ENCODE measurements around the gene ZNF653.
"Not testable (repeated sequence)": the region's sequence is repeated elsewhere in the genome, so short reads cannot be mapped to it uniquely, and the experiment has no call there.

ZNF653 gene

DNA sequence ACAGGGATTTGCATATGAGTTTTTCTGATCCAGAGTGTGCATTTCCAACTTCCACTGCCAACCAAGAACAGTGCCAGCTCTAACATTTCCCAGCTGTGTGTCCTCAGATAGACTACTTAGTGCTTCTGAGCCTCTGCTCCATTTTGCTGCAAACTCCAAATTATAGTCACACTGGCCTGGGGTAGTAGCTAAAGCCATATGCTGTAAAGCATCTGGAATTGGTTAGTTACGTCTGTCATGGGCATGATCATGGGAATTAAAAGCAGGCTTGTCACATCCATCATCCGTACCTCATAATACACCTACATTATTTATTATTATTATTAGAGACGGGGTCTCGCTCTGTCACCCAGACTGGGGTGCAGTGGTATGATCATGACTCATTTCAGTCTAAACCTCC, 31.9 kb downstream of the ZNF653 start:
- H3K27ac ChIP-seq, result no peak overlapping the region
- no peak overlapping the region for H3K4me3 ChIP-seq
- no peak for DNase-seq (ENCODE audit: low spot score)
- TF ChIP-seq, protein P1, sequence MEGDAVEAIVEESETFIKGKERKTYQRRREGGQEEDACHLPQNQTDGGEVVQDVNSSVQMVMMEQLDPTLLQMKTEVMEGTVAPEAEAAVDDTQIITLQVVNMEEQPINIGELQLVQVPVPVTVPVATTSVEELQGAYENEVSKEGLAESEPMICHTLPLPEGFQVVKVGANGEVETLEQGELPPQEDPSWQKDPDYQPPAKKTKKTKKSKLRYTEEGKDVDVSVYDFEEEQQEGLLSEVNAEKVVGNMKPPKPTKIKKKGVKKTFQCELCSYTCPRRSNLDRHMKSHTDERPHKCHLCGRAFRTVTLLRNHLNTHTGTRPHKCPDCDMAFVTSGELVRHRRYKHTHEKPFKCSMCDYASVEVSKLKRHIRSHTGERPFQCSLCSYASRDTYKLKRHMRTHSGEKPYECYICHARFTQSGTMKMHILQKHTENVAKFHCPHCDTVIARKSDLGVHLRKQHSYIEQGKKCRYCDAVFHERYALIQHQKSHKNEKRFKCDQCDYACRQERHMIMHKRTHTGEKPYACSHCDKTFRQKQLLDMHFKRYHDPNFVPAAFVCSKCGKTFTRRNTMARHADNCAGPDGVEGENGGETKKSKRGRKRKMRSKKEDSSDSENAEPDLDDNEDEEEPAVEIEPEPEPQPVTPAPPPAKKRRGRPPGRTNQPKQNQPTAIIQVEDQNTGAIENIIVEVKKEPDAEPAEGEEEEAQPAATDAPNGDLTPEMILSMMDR (IDR thresholded peaks at IDR 0.05), result no peak

DNA sequence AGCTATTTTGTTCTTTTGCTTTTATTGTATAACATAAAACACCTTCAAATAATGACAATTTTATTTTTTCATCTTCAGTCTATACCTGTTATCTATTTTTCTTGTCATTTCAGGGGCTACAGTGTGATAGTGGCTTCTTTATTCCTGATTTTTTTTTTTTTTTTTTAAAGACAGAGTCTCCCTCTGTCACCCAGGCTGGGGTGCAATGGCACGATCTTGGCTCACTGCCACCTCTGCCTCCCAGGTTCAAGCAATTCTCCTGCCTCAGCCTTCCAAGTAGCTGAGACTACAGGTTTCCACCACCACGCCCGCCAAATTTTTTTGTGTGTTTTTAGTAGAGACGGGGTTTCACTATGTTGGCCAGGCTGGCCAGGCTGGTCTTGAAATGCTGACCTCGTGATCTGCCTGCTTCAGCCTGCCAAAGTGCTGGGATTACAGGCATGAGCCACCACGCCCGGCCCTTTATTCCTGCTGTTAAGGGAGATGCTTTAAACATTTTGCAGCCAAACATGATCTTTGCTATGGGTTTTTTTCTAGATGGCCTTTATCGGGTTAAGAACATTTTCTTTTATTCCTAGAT, 37.3 kb downstream of the ZNF653 start:
- not testable (repeated sequence) for H3K27ac ChIP-seq; DNase-seq (ENCODE audit: low spot score); H3K4me3 ChIP-seq

DNA sequence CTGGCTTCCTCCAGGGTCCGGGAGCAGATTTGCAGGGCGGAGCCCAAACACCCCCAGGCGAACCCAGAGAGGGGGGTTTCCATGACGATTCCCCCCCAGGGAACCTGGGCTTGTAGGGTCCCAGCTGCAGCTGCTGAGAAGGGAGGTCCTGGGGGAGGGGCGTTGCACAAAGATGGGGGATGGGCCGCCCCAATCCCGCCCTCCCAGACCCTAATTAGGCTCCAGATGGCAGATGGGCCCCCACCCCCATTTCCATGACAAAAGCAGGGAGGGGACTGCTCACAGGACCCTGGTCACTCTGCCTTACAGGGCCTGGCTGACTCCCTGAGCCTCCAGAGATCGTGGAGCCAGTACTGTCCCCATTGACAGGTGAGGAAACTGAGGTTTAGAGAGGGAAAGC, 40.0 kb downstream of the ZNF653 start:
- TF ChIP-seq, protein P1 (IDR thresholded peaks at IDR 0.05), result no peak
- Histone ChIP-seq H3K27ac (no peak overlapping the region), H3K4me3 (no peak overlapping the region)
- DNase-seq (ENCODE audit: low spot score), result no peak

DNA sequence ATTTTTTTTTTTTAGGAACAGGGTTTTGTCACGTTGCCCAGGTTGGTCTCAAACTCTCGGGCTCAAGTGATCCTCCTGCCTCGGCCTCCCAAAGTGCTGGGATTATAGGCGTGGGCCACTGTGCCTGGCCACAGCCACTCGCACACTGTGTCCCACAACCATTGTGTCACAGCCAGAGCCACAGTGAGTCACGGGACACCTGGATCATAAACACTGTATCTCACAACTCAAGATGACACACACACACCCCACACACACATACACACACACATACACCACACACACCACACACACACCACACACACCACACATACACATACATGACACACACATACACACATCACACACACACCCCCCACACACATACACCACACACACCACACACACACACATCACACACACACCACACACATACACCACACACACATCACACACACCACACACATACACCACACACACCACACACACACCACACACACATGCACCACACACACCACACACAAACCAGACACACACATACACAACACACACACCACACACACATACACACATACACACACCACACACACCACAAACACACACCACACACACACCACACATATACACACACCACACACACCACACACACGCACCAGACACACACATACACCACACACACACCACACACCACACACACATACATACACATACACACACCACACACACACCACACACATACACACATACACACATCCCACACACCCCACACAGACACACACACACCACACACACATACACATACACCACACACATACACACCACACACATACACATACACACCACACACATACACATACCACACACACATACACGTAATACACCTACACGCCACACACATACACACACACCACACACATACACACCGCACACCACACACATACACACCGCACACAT, 41.0 kb downstream of the ZNF653 start:
- Histone ChIP-seq H3K4me3 (no peak overlapping the region), H3K27ac (no peak overlapping the region)
- TF ChIP-seq, protein P1 (IDR thresholded peaks at IDR 0.05), result no peak
- no peak for DNase-seq (ENCODE audit: low spot score)

DNA sequence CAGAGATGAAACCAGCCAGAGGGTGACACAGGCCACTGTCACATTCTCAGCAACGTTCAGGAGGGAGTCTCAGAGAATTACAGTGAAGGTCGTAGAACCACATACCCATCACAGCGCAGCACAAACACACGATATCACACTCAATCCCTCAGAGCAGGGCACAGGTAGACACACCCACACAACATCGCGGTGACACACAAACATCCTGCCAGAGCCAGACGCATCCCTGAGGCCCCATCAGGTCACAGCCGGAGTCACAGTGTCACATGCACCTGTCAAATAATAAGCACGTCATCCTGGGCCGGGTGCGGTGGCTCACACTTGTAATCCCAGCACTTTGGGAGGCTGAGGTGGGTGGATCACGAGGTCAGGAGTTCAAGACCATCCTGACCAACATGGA, 42.2 kb downstream of the ZNF653 start:
- TF ChIP-seq, protein P1 (IDR thresholded peaks at IDR 0.05), result no peak

DNA sequence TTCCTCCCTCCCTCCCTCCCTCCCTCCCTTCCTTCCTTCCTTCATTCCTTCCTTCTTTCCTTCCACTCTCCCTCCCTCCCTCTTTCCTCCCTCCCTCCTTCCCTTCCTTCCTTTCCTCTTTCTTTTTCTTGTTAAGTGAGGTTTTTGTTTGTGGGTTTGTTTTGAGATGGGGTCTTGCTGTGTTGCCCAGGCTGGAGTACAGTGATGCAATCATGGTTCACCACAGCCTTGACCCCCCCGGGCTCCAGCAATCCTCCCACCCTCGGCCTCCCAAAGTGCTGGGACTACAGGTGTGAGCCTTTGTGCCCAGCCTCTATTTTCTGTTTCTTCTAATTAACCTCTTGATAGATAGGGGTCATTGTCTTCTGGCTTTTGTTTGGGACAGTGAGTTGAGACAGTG, 44.2 kb downstream of the ZNF653 start:
- no peak for DNase-seq (ENCODE audit: low spot score)
- Histone ChIP-seq H3K27ac (no peak overlapping the region), H3K4me3 (no peak overlapping the region)
- TF ChIP-seq, protein P1 (IDR thresholded peaks at IDR 0.05), result no peak

More for the DNA sequence above, 42.2 kb downstream of the ZNF653 start:
- DNase-seq (ENCODE audit: low spot score), result no peak
- no peak overlapping the region for H3K4me3 ChIP-seq
- no peak overlapping the region for H3K27ac ChIP-seq

DNA sequence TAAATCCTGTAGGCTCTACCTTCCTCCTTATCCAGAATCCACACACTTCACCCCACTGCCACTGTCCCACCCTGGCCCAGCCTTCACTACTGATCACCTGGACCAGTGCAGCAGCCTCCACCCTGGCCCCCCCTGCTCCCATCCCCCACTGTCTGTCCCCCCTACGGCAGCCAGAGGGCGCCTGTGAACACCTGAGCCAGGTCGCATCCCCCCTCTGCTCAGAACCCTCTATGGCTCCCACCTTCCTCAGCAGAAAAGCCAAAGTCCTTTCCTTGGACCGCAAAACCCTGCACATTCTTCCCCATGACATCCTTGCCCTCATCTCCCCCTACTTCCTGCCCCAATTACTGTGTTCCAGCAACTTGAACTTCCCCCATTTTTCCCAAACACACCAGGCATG, 45.4 kb downstream of the ZNF653 start:
- no peak overlapping the region for H3K4me3 ChIP-seq
- no peak for DNase-seq (ENCODE audit: low spot score)
- TF ChIP-seq, protein P1 (IDR thresholded peaks at IDR 0.05), result no peak
- H3K27ac ChIP-seq, result no peak overlapping the region

DNA sequence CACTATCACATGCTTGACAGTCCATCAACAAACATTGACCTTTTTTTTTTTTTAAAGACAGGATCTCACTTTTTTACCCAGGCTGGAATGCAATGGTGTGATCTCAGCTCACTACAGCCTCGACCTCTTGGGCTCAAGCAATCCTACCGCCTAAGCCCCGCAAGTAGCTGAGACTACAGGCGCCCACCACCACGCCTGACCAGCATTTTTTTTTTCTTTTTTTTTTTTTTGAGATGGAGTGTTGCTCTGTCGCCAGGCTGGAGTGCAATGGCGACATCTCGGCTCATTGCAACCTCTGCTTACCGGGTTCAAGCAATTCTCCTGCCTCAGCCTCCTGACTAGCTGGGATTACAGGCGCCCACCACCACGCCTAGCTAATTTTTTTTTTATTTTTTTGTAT, 46.7 kb downstream of the ZNF653 start:
- DNase-seq (ENCODE audit: low spot score); H3K27ac ChIP-seq; H3K4me3 ChIP-seq: not testable (repeated sequence)

Data from coronary artery (tissue), 2 donors.